ENCODE data around the gene FN1.

DNA sequence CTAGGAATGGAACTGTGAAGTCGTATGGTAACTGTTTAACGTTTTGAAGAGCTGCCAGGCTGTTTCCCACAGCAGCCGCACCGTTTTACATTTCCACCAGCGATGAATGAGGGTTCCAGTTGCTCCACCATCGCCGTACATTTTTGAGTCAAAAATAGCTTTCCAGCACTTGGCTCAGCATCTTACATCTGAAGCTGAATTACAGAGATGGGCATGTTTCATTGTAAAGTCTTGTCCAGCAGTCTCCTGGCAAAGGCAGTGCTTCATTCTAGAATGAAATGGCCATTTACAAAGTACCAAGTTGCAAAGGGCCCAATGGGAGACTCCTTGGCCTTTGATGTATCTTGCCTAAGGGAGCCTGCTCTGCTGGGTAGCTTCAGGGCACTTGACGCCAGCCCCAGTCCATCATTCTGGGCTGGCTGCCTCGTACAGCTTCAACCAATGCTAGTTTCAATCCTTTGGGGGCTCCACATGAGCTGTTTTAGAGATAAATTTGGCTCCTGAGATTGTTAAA is 78.9 kb downstream of the FN1 start:
- TF ChIP-seq POLR2A (IDR thresholded peaks at IDR 0.05): no peak
- TF ChIP-seq, protein P1, sequence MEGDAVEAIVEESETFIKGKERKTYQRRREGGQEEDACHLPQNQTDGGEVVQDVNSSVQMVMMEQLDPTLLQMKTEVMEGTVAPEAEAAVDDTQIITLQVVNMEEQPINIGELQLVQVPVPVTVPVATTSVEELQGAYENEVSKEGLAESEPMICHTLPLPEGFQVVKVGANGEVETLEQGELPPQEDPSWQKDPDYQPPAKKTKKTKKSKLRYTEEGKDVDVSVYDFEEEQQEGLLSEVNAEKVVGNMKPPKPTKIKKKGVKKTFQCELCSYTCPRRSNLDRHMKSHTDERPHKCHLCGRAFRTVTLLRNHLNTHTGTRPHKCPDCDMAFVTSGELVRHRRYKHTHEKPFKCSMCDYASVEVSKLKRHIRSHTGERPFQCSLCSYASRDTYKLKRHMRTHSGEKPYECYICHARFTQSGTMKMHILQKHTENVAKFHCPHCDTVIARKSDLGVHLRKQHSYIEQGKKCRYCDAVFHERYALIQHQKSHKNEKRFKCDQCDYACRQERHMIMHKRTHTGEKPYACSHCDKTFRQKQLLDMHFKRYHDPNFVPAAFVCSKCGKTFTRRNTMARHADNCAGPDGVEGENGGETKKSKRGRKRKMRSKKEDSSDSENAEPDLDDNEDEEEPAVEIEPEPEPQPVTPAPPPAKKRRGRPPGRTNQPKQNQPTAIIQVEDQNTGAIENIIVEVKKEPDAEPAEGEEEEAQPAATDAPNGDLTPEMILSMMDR (IDR thresholded peaks at IDR 0.05): no peak
